Nephron progenitor cell (in vitro differentiated cells): ENCODE measurements around the gene FAM83B.
"Not testable (repeated sequence)": the region's sequence is repeated elsewhere in the genome, so short reads cannot be mapped to it uniquely, and the experiment has no call there.

Source experiments
- DNase-seq: peaks from one replicate; pipeline ENCODE4 v3.0.0; 2021
- H3K27ac Mint-ChIP-seq: 2 replicates; pipeline ENCODE4 v1.8.0; 2021; ENCODE audit warnings: mild to moderate bottlenecking, moderate library complexity, mixed read lengths
- H3K27me3 Mint-ChIP-seq: 2 replicates; pipeline ENCODE4 v1.8.0; 2021; ENCODE audit warnings: mild to moderate bottlenecking, low read depth, mixed read lengths; ENCODE audit not compliant: poor library complexity
- H3K36me3 Mint-ChIP-seq: 2 replicates; pipeline ENCODE4 v1.8.0; 2021; ENCODE audit warnings: low read depth, mixed read lengths
- H3K4me1 Mint-ChIP-seq: 2 replicates; pipeline ENCODE4 v1.8.0; 2021; ENCODE audit warnings: mixed read lengths
- H3K4me3 Mint-ChIP-seq: 2 replicates; pipeline ENCODE4 v1.8.0; 2021; ENCODE audit warnings: mild to moderate bottlenecking, moderate library complexity, mixed read lengths
- H3K9me3 Mint-ChIP-seq: 2 replicates; pipeline ENCODE4 v1.8.0; 2021; ENCODE audit warnings: mild to moderate bottlenecking, moderate library complexity, mixed read lengths
- TF ChIP-seq, protein P1 (sequence below): fragments of 200-600 bp; sonication (generic); IDR thresholded peaks from 2 replicates; pipeline ENCODE4 v1.5.0; 2021; ENCODE audit warnings: antibody characterized with exemption

FAM83B gene

DNA sequence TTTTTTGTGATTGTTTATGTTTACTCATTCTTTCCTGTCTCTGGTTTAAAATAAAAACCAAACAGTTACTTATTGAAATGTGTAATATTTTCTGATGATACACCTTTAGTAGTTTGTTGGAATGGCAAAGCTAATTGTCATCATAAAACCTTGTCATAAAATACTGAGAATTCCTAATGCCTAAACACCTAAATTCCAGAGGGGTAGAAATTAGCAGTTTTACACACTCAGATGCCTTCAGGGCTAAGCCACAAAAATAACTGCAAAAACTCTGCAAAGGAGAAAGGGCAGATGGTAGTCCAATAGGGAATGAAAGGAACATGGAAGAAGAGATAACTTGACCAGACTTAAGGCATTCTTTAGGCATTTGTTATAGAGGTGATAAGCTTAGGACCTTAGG lies 30.3 kb downstream of the FAM83B start:
- H3K4me1 Mint-ChIP-seq = no peaks in the 10 kb centered on the region
- H3K27me3 Mint-ChIP-seq = no peaks in the 10 kb centered on the region
- no peaks in the 10 kb centered on the region for H3K36me3 Mint-ChIP-seq
- TF ChIP-seq, protein P1, sequence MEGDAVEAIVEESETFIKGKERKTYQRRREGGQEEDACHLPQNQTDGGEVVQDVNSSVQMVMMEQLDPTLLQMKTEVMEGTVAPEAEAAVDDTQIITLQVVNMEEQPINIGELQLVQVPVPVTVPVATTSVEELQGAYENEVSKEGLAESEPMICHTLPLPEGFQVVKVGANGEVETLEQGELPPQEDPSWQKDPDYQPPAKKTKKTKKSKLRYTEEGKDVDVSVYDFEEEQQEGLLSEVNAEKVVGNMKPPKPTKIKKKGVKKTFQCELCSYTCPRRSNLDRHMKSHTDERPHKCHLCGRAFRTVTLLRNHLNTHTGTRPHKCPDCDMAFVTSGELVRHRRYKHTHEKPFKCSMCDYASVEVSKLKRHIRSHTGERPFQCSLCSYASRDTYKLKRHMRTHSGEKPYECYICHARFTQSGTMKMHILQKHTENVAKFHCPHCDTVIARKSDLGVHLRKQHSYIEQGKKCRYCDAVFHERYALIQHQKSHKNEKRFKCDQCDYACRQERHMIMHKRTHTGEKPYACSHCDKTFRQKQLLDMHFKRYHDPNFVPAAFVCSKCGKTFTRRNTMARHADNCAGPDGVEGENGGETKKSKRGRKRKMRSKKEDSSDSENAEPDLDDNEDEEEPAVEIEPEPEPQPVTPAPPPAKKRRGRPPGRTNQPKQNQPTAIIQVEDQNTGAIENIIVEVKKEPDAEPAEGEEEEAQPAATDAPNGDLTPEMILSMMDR = no peak
- no peak overlapping the region for H3K27ac Mint-ChIP-seq
- no peaks in the 10 kb centered on the region for H3K9me3 Mint-ChIP-seq
- H3K4me3 Mint-ChIP-seq = no peak overlapping the region
- DNase-seq = no peak

DNA sequence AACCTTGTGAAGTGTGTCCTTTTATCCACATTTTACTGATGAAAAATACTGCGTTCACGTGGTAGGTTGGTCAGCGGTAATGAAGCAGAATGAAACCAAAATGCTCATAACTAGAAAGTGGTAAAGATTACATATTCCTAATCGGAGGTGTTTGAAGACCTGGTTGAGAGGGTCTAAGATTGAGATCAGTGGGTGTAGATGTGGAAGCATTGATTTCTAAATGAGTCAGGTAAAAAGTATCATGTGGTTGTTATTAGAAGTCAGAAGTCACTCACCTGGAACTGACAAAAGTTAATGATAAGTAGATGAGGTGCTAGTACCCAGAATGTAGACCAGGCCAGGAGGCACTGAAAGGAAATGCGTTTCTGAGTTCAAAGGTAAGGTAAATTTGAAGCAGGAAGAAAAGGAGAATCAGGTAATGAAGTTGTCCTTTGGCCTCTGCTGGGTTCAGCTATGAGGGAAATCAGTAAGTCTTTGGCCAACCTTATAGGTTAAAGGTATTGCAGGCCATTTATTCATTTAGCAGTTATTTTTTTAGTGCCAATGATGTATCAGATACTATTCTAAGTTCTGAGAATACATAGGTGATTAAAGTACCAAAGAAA lies 31.2 kb downstream of the FAM83B start:
- no peaks in the 10 kb centered on the region for H3K27me3 Mint-ChIP-seq
- TF ChIP-seq, protein P1 = no peak
- no peaks in the 10 kb centered on the region for H3K9me3 Mint-ChIP-seq
- peak overlapping the region; percentile 12 for H3K27ac Mint-ChIP-seq
- H3K36me3 Mint-ChIP-seq = no peaks in the 10 kb centered on the region
- no peak for DNase-seq
- no peak overlapping the region for H3K4me3 Mint-ChIP-seq
- H3K4me1 Mint-ChIP-seq = no peaks in the 10 kb centered on the region

- no peak overlapping the region for H3K4me3 Mint-ChIP-seq
- TF ChIP-seq, protein P1 = no peak
- H3K9me3 Mint-ChIP-seq = no peaks in the 10 kb centered on the region
- H3K4me1 Mint-ChIP-seq = no peaks in the 10 kb centered on the region
- H3K27me3 Mint-ChIP-seq = no peaks in the 10 kb centered on the region
- no peaks in the 10 kb centered on the region for H3K36me3 Mint-ChIP-seq
- no peak for DNase-seq
- no peak overlapping the region for H3K27ac Mint-ChIP-seq
Observed at GRCh38 chr6:54878718-54879117, 32.1 kb downstream of the FAM83B start.

DNA sequence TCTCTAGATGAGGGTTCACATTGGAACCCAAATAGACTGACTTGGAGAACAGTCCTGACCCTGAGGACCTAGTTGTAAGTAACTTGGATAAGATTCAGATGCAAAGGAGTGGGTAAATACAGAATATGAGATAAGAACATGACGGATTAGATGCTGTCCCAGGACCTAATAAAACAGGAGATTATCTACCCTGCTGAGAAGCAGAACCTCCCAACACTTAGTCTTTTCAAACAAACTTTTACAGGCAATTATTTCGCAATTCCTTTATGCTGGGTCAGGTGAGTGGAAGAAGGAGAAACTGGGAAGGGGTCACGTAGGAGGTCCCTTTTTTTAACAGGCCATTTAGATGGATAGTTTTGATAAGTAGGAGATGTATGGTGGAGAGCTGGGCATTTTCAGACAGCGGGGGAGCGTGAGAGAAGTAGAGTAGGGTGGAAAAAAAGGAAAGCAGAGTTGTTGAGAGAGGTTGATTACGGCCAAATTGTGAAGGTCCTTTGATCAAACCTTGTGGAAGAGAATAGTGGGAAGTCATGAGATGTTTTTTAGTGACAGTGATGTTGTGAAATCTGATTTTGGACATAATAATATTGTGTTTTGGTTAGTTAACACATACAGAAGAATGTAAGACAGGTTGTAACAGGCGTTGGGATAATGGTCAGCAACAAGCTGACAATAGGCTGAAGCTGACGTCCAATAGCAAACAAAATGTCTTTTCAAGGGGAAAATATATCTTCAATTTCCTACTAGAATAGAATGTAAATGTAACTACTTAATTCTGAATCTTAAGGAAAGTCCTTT lies 32.8 kb downstream of the FAM83B start:
- no peak overlapping the region for H3K4me3 Mint-ChIP-seq
- H3K4me1 Mint-ChIP-seq = no peaks in the 10 kb centered on the region
- TF ChIP-seq, protein P1 = no peak
- no peaks in the 10 kb centered on the region for H3K27me3 Mint-ChIP-seq
- DNase-seq = no peak
- no peaks in the 10 kb centered on the region for H3K36me3 Mint-ChIP-seq
- no peak overlapping the region for H3K27ac Mint-ChIP-seq
- H3K9me3 Mint-ChIP-seq = no peaks in the 10 kb centered on the region

DNA sequence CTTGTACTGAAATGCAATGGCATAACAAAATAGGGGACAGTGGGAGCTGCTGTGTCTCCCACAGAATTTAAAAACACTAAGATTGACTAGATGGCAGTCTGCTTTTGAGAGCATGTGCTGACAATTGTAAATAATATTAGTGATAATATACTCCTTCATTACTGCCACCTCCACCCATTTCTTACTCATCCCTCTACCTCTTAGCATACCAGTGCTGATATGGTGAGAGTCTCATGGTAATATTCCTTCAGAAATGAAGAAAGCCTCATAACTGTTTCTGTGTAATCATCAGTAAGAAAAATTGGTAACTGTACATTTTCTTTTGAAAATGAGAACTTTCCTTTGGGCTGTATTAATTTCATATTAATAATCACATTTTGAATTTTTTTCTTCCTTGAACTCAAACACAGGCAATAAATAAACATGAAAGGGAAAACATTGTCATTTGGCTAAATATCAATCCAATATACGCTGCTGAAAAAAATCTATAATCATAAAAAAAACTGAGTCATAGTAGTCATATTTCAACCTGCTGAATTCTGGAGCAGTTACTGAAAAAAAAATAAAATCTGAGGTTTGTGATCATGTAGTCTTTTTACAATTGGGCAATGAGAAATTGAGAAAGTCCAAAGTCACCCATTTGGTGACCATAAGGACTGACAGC lies 34.6 kb downstream of the FAM83B start:
- H3K36me3 Mint-ChIP-seq = no peaks in the 10 kb centered on the region
- no peak for DNase-seq
- no peaks in the 10 kb centered on the region for H3K4me1 Mint-ChIP-seq
- TF ChIP-seq, protein P1 = no peak
- H3K4me3 Mint-ChIP-seq = no peak overlapping the region
- no peak overlapping the region for H3K27ac Mint-ChIP-seq
- H3K9me3 Mint-ChIP-seq = no peaks in the 10 kb centered on the region
- H3K27me3 Mint-ChIP-seq = no peaks in the 10 kb centered on the region

- H3K27ac Mint-ChIP-seq, H3K4me1 Mint-ChIP-seq, DNase-seq, H3K4me3 Mint-ChIP-seq, H3K9me3 Mint-ChIP-seq, H3K36me3 Mint-ChIP-seq, H3K27me3 Mint-ChIP-seq: not testable (repeated sequence)
Observed at GRCh38 chr6:54881891-54882290, 35.3 kb downstream of the FAM83B start.
